Measurements from ENCODE around the gene KLHL24.
"Not testable (repeated sequence)": the region's sequence is repeated elsewhere in the genome, so short reads cannot be mapped to it uniquely, and the experiment has no call there.

- not testable (repeated sequence) for TF ChIP-seq CTCF (conservative IDR thresholded peaks at IDR 0.05); EZH2 (IDR thresholded peaks at IDR 0.05; ENCODE audit: low read depth)
Measured at GRCh38 chr3:183611326-183611725, 24.1 kb upstream of the KLHL24 start.
